Fibroblast of skin of back (primary cell): Measurements from ENCODE around the gene LZTFL1.
"Not testable (repeated sequence)": the region's sequence is repeated elsewhere in the genome, so short reads cannot be mapped to it uniquely, and the experiment has no call there.

ENCODE experiments used
- DNase-seq: peaks from one replicate; pipeline ENCODE4 v3.0.0-alpha.2; 2013

LZTFL1 gene

DNA sequence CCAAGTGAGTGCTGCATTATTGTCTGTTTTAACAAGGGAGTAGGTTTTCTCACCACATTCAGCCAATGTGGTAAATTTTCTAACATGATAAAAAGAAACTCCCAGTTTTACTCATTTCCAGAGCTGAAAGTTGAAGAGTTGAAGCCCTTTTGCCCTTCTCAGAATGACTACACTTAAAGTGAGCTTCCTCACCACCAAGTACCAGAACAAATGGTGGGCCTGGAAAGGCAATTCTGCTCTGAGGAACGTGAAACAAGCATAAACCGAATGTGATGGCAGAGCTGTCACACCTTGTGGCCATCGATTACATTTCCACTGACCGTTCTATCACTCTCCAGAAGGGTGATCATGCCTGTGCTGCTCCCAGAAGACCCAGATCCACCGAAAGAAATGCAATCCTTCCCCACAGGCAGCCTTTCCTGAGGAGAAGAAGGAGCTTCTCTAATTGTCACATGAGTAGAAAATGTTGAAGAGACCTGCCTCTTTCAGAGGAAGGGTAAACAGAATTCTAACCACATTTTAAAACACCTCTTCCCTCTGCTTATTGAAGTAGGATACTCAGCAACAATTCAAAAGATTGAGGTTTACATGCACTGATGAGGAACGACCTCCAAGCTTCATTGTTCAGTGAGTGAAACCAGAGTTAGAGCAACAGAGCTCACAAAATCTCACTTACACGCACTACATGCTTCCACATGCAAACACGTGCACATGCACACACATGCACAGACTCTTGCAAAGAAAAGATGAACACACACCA is 23.0 kb upstream of the LZTFL1 start:
- DNase-seq = no peak

DNA sequence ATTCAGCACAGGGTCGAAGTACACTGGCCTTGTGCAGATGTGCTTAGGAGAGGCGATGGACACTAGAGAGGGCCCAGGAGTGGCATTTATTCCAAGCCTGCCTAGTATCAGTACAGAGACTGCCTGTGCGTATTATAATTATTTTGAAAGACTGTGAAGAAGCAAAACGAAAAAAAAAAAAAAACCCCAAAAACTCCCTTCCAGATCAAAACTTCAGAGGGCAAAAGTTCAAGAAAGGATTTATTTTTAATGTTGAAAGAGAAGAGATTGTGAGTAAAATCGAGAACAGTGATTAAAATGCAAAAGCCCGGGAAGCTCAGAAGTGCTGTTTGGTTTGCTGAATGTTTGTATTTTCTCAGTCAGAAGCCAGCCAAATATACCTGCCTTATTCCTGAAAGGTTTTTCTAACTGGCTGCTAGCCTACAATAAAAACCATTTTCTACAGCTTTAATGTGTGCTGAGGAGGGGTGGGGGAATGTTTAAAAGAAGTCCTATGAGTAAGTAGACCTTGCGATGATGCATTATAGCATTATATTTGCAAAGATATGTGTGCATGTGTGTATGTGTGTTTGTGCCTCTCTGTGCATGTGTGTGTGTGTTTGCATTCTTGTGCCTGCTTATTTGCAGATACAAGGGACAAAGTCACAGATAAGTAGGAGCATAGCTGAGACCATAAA is 19.3 kb upstream of the LZTFL1 start:
- no peak for DNase-seq

DNA sequence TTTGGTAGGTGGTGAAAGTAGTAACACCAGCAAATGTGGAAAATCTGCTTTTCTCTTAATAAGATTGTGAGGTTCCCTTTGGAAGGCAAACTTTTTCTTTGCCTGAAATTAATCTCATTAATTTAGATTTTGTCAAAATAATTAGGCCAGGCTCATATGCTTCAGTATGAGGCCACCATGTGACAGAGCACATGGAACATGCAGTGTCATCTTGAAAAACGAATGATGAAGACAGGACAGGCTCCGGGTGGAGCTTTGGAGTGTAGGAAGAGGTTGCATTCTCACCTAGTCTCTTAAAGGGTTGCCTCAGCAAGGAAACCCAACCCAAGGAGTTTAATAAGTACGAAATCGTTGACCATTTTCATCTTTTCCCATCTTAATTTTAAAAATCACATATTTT is 18.6 kb upstream of the LZTFL1 start:
- no peak for DNase-seq

DNA sequence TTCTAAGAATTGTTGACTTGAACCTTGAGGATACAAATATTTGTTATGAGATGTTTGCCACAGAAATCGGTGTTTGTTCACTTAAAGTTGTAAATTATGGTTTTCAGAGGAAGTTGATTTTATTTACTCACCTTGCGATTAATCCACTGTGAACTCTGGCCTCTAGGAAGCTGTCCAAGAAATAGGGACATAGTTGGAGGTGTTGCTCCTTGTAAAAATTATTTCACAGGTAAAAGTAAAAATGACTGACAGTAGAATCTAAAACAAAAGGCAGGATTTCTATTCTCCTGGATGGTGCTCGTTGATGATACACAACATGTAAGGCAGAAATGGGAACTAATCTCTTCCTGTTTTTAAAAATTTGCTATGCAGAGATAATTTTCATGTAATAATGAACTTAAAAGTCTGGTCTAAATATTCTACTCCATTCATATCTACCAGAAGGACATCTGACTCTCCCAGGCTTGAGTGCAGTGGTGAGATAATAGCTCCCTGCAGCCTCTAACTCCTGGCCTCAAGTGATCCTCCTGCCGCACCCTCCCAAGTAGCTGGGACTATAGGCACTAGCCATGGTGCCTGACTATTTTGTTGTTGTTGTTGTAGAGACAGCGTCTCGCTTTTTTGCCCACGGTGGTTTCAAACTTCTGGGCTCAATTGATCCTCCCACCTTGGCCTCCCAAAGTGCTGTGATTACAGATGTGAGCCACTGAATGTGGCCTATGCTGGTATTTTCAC is 17.1 kb upstream of the LZTFL1 start:
- DNase-seq = no peak

DNA sequence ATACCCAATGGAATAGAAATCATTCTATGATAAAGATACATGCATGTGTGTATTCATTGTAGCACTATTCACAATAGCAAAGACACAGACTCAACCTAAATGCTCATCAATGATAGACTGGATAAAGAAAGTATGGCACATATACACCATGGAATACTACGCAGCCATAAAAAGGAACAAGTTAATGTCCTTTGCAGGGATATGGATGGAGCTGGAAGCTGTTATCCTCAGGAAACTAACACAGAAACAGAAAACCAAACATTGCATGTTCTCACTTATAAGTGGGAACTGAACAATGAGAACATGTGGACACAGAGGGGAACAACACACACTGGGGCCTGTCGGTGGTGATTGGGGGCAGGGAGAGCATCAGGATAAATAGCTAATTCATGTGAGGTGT is 15.1 kb upstream of the LZTFL1 start:
- not testable (repeated sequence) for DNase-seq

DNA sequence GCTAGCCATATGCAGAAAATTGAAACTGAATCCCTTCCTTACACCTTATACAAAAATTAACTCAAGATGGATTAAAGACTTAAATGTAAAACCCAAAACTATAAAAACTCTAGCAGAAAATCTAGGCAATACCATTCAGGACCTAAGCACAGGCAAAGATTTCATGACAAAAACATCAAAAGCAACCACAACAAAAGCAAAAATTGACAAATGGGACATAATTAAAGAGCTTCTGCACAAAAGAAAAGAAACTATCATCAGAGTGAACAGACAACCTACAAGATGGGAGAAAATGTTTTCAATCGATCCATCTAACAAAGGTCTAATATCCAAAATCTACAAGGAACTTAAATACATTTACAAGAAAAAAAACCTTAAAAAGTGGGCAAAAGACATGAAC is 14.4 kb upstream of the LZTFL1 start:
- not testable (repeated sequence) for DNase-seq

DNA sequence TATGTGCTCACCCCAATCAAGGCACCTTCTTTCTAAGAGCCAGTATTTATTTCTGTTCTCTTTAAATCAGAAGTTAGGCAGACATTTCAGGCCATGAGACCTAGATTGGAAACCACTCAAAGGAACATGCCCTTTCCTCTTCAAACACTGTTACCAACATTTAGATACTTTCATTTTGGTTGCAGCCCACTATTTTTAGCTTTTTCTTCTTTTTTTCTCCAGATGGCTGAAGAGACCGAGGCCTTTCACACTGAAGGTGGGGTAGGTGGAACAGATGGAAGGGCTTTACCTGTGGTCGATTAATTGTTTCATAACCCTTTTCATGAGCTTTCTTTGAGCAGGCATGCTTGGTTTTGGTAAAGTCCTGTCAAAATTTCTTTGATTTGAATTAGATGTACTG is 10.9 kb upstream of the LZTFL1 start:
- DNase-seq = no peak

DNA sequence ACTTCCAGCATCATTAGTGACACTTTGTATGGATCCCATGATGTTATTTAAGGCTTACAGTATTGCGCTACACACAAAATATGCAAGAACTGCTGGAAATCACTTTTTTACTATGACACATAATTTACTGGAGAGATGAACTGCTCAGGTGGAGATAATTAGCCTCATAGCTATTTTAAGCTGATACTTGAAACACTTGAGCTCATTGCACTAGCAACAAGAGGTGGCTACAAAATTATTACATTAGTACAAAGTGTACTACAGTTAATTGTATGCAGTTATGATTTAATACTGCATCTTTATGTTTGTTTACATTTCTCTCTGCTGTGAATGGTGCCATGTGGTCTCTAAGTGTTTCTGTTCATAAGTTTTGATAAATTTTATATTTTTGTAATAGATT is 6.5 kb upstream of the LZTFL1 start:
- no peak for DNase-seq

DNA sequence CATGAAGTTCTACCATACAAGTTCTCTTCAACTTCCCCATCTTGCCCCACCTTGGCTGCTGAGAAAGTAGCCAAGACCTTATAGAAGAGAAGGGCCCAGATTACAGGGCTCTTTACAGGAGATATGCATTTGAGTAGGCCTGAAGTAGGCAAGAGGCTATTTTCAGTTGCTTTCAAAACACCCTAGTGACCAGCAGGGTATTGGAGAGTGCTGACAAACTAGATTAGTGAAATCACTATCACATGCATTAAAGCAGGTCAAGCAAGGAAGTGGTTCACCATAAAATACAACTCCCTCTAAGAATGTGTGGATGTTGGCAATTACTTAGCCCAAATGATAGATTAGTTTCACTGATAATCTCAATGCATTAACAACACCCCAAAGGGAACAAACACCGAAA is 2.7 kb upstream of the LZTFL1 start:
- no peak for DNase-seq

DNA sequence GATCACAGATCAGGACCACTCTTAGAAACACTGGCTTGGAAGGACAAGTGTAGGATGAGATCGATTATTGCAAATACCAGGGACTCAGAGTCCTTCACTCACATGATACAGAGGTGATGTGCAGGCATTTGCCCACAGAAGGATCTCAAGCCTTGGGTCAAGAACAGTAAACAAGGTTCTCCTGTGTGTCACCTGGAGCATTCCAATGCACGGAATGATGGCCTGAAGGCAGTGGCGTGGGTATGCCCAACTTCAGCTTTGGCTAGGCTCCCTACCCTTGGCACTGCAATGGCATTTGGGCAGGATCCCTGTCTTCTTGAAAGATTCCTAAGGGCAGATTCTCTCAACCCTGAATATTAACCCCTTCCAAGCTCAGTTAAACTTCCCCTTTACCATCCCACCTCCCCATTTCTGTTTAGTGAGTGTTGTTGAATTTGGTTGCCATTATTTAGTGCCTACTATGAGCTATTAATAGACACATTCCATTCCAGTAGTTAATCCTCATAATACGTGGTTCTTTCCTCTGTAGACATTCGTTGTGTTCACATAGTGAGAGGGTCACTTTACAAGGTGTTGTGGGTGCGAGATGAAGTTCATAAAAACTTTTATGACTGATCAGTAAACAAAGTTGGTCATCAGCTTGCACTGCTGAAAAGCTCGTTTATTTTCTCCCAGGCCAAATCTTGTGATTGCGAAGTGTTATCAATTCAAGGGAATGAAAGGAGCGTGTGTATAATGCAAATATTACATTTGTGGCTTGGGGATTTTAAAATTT is 1.1 kb upstream of the LZTFL1 start:
- no peak for DNase-seq

DNA sequence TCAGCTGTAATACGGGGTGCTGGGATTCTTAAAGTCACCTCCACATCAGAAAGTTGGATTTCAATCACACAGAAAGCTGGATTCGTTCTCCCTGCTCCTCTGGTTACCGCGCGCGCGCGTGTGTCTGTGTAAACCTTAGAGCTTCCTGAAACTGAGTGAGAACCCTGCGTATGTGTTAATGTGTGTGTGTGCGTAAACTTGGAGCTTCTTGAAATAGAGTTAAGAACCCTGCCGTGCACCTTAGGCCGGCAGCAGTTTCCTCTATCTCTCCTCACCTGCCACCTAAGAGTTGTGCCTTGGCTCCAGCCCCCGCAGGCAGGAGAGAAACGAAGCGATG is 531 bp downstream of the LZTFL1 start:
- peak; percentile 18 for DNase-seq

DNA sequence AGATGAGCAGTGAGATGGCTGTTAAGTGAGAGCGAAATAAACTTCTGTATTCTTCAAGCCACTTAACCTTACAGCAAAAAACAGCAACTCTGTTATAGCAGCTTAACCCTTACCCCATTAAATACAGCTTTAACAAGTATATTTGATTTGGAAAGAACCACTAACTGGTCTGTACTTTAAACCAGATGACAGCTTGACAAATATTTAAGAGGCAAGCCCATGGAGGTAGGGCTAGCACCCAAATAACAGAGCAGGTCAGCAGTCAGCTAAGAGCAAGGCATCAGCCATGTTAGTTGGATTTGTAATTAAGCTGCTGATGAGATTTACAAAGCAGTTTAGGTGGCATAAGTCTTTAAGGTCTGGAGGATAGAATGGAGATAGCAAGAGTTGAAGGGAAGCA is 3.5 kb downstream of the LZTFL1 start:
- DNase-seq = no peak

DNA sequence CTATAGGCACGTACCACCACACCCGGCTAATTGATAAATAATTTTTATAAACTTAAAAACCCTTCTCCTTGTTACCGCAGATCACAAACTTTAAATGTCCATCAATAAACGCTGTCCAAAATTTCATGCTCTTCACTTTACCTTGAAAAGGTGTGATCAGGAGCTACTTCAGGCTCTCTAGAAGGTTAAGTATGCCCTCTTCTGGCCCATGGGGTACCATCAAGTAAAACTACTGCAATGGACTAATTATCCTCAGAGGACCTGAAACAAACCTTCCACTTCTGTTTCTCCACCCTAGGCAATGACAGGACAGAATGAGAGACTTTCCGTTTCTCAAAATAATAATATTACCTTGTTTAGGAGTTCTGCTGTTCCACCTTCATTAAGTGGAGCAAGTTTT is 9.2 kb downstream of the LZTFL1 start:
- no peak for DNase-seq

DNA sequence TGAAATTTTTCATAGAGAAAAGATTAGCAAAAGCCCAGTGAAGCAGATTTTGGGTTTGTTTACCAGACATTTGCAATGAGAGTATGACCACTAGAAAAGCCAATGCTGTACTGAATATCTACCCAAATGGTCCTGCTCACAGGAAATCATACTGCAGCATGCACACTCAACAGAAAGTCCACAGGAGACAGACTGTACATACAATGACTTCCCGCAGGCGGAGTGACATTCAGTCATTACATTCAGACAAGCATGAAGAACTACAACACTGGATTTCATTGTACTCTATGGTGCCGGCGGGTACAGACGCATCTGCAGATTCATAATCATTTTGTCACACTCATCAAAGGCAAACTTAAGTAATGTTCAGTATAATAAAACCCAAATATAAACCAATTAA is 11.8 kb downstream of the LZTFL1 start:
- DNase-seq = no peak

DNA sequence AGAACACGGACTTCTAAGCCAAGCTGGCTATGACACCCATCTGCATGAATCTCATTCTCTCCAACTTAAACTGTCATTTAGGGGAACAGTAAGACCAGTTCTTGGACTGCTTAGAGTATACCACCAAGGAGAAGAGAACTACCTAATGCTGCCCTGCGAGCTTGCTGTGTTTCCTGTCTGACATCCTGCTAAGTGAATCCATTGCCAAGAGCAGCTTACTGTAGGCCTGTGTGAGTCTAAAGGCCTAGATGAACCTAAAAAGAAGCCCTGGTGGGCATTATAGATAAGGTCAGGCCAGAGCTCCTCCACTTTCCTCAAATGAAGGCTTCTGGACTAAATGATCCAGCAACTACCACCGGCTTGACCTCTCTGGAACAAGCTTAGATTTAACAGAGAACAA is 15.0 kb downstream of the LZTFL1 start:
- DNase-seq = no peak

DNA sequence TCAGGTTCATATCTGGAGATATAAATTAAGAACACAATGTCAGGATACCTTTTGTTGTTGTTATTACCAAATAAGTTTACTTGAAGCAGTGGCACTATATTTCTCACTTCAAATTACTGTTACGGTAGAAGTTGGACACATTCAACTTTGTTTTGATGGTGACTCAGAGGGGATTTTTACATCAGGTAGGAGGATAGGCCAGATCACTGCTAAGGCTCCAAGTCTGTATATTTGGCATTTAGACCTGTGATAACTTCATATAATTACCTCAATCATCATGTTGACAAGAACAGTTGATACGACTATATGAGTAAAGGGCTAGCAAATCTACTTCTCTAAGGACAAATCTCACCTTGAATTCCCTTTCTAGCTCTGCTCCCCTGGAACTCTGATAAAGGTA is 15.6 kb downstream of the LZTFL1 start:
- DNase-seq = no peak

DNA sequence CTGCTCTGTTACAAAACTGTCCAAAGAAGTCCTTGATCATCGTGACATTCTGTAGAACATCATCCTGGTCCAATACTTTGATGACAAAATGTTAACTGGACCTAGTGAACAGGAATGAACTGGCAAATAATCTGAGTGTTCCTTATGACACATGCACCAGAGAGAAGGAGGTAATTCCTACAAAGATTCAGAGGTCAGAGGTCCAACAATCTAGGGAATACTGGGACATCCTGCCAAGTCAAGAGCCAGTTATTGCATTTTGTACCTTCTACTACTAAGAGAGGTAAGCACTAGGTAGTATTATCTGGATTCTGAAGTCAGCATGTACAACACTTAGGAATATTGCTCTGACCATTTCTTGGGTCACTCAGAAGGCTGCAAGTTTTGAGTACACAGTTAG is 20.8 kb downstream of the LZTFL1 start:
- DNase-seq = no peak

DNA sequence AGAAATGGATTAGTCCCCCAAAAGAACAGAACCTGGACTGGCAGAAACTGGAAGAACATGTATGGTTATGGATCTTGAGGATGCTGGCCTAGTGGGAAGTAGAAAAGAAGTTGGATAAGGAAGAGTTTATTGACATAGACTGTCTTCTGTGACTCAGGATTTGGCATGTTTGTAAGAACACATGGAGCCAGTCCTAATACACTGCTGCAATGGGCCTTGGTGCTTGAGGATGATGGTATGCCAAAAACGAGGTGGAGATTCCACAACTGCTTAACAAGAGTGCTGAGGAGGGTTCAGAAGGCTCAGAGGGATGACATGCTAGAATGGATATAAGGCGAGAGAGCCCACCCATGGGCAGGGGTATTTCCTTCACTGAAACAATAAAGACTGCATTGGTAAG is 22.4 kb downstream of the LZTFL1 start:
- DNase-seq = peak; percentile 36

DNA sequence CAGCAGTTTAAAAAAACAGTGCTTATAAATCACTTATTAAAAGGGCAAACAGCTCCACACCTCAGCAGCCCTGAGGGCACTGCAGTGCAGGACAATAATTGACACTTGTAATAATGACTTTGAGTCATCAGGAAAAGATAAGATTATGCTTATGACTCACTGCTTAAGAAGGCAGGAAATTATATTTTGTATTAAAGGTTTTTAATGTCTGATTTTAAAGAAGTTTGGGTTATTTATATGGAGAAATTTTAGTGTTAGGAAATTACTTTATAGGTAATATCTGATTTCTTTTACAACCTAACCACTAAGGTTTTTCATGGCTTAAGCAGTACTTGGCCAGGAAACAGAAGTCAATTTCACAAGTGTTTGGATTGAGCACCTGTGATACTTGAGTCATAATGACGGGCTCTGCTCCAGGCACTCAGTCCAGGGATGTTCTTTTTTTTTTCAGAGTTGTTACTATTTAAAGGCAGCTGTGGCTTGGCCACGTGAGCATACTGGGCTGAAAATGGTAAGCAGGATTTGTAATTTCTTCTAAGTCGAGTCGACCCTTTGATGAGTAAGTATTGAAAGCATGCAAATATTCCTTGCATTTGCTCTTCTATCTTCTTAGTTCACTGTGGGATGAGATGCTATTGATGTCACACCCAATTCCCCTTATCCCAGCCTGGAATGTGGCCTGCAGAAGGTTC is 23.9 kb downstream of the LZTFL1 start:
- DNase-seq = peak; percentile 86

DNA sequence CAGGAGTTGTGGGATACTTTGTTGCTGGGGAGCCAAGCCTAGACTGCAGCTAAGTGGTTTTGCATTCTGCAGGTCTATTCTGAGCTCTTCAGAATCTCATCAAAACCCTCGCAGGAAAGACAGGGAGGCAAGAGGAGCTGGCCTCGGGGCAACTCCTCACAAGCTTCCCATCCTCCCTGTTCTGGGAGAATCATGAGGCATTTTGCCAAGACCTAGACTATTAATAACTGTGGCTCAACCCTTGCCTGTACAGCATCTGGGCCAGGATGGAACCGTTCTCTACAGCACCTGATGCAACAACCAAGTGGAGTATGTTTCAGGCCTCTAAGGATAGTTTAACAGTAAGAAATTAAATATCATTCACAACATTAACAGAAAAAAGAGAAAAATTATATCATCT is 25.4 kb downstream of the LZTFL1 start:
- no peak for DNase-seq

DNA sequence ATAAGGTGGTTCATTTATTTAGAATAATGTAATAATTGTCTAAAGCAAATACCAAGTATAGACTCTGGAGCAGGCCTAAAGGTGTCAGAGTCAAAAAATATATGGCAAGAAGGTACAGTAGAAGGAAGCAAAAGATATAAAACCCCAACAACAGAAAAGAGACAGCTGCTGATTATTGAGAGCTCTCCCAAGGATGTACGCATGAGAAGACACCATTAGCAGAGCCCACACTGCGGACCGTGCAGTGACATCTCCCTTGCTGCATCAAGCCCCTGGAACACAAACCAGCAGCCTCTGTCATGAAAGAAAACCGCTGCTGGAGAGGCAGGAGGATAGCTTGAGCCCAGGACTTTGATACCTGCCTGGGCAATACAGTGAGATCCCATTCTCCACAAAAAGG is 27.6 kb downstream of the LZTFL1 start:
- no peak for DNase-seq

DNA sequence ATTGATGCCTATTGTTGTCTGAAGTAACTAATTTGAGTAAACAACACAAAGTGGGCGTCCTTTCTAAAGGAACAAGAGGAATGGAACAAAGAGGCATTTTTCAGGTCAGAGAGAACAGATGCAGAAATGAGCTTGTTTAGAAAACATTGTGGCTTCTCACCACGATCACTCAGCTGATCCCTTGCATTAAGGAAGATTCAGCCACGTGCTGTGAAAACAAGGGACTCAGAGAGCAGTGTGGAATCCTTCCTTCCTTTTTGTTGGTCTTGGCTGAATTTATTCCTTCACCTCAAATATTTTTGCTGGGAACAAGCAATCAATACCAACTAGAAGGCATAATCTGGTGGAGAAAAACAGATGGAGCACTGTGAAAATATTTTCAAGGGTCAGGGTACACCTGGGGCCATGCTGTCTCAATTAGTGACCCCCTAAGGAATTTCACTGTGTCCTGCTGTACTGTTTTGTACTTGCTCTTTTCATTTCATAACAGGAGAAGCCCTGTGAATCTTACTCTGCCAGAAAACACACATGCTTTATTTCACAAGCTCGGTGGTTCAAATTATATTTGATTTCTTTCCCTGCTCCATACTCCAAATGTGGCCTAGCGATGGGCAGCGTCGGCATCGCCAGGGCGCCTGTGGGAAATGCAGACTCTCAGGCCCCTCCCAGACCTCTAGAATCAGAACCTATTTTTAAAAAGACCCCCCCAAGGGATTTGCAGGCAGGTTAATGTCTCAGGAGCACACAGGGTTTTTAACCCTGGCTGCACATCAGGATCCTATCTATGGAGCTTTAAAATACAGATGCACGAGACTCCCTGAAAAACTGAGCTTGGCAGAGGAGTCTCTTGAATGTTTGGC is 34.0 kb downstream of the LZTFL1 start:
- no peak for DNase-seq
